MM.1S (cell line): ENCODE measurements around the gene SYT2.

ENCODE experiments used
- CTCF ChIP-seq: fragments of 300-600 bp; sonication (generic); IDR thresholded peaks from 2 replicates; pipeline ENCODE4 v1.5.1; 2016; ENCODE audit warnings: antibody characterized with exemption, low read length, mixed read lengths
- EZH2 ChIP-seq: fragments of 300-600 bp; sonication (generic); optimal IDR thresholded peaks from 2 replicates; pipeline ENCODE3; 2017; ENCODE audit warnings: low read depth, mild to moderate bottlenecking, antibody characterized with exemption, low read length, mixed read lengths

DNA sequence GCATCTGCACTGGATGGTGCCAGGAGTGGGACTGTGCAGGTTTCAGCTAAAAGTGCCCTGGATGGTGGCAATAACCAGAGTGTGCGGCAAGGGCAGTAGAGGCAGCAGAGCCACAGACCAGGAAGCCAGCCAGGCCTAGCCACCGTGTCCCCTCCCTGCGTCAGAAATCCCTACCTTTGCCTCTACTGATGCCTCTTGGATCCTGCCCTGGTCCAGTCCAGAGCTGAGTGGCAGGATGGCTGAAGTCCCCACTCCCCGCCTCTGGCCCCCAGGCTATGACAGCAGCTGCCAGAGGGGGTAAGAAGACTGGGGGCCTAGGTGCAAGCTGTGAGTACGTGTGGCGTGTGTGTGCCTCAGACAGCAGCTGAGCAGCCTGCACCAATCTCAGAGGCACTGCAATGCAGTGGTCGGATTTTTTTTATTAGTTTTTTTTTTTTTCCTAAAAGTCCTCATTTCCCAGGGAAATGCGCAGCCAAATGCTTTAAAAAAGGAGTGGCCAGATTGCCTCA, 51.9 kb downstream of the SYT2 start:
- TF ChIP-seq CTCF = no peak
- TF ChIP-seq EZH2 = no peak
